GM12878 (cell line): ENCODE results near the gene ATP5PO.

Source experiments
- BHLHE40 ChIP-seq, 2 experiments: fragments of 450-650 bp in 1 of 2; IDR thresholded peaks; 2 replicates each; pipeline ENCODE4 v1.6.1; 2011 to 2017; ENCODE audit warnings: low read depth in 2 of 2, borderline replicate concordance in 1 of 2, improper control_type of control experiment in 1 of 2, low read length in 1 of 2, mild to moderate bottlenecking in 1 of 2
- ESRRA ChIP-seq: IDR thresholded peaks from 2 replicates; pipeline ENCODE4 v1.6.1; 2012; ENCODE audit warnings: mild to moderate bottlenecking, low read length, improper control_type of control experiment
- GABPA ChIP-seq: IDR thresholded peaks from 2 replicates; pipeline ENCODE4 v1.6.1; 2014; ENCODE audit warnings: antibody characterized with exemption, low read depth, mild to moderate bottlenecking, inconsistent platforms
- IRF4 ChIP-seq: IDR thresholded peaks from 2 replicates; pipeline ENCODE4 v1.6.1; 2011; ENCODE audit warnings: low read depth, low read length
- POLR2A ChIP-seq: IDR thresholded peaks from 2 replicates; pipeline ENCODE4 v1.6.1; 2011; ENCODE audit warnings: low read depth, mild to moderate bottlenecking, low read length
- RAD51 ChIP-seq: fragments of 450-650 bp; IDR thresholded peaks from 2 replicates; pipeline ENCODE4 v1.6.1; 2016; ENCODE audit warnings: moderate library complexity, mild to moderate bottlenecking, inconsistent platforms
- RFX5 ChIP-seq: IDR thresholded peaks from 2 replicates; pipeline ENCODE4 v1.6.1; 2011; ENCODE audit warnings: low read depth, low read length, improper control_type of control experiment
- SPI1 ChIP-seq: IDR thresholded peaks from 2 replicates; pipeline ENCODE4 v1.6.1; 2011; ENCODE audit warnings: low read depth, mild to moderate bottlenecking, low read length, moderate library complexity, borderline replicate concordance; ENCODE audit not compliant: insufficient read depth
- SUZ12 ChIP-seq: fragments of 200-600 bp; sonication (generic); IDR thresholded peaks from one replicate; pipeline ENCODE4 v1.6.1; 2018; ENCODE audit warnings: antibody characterized with exemption, mild to moderate bottlenecking; ENCODE audit not compliant: unreplicated experiment
- TAF1 ChIP-seq: IDR thresholded peaks from 2 replicates; pipeline ENCODE4 v1.6.1; 2011; ENCODE audit warnings: mild to moderate bottlenecking, low read depth, low read length, borderline replicate concordance
- TF ChIP-seq, protein P1 (sequence below), 3 experiments: IDR thresholded peaks in 2 of 3; conservative IDR thresholded peaks in 1 of 3; 2 replicates each; pipeline ENCODE4 v1.5.1; 2011; ENCODE audit warnings: low read depth in 3 of 3, low read length in 3 of 3, mild to moderate bottlenecking in 3 of 3, control low read depth in 2 of 3, moderate library complexity in 2 of 3, inconsistent platforms in 1 of 3, mixed read lengths in 1 of 3; ENCODE audit not compliant: control insufficient read depth in 2 of 3, insufficient read depth in 1 of 3; ENCODE audit errors: extremely low read depth in 1 of 3

DNA sequence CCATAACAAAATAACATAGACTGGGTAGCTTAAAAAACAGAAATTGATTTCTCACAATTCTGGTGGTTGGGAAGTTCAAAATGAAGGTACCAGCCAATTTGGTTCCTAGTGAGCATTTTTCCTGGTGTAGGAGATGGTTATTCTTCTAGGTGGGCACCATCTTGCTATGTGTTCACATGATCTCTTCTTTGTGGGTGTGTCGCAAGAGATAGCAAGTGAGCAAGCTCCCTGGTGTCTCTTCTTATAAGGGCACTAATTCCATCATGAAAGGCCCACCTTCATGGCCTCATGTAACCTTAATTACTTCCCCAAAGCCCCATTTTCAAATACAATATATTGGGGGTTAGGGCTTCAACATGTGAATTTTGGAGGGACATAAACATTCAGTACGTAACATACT, 38.8 kb upstream of the ATP5PO start:
- TF ChIP-seq TAF1, result no peak
- TF ChIP-seq GABPA, result no peak
- no peak for TF ChIP-seq ESRRA
- TF ChIP-seq RAD51, result no peak
- no peak for TF ChIP-seq POLR2A
- TF ChIP-seq SPI1, result no peak
- TF ChIP-seq IRF4, result no peak
- TF ChIP-seq, protein P1, sequence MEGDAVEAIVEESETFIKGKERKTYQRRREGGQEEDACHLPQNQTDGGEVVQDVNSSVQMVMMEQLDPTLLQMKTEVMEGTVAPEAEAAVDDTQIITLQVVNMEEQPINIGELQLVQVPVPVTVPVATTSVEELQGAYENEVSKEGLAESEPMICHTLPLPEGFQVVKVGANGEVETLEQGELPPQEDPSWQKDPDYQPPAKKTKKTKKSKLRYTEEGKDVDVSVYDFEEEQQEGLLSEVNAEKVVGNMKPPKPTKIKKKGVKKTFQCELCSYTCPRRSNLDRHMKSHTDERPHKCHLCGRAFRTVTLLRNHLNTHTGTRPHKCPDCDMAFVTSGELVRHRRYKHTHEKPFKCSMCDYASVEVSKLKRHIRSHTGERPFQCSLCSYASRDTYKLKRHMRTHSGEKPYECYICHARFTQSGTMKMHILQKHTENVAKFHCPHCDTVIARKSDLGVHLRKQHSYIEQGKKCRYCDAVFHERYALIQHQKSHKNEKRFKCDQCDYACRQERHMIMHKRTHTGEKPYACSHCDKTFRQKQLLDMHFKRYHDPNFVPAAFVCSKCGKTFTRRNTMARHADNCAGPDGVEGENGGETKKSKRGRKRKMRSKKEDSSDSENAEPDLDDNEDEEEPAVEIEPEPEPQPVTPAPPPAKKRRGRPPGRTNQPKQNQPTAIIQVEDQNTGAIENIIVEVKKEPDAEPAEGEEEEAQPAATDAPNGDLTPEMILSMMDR (IDR thresholded peaks at IDR 0.05 in 2 of 3, conservative IDR thresholded peaks at IDR 0.05 in 1 of 3; ENCODE audit: control insufficient read depth in 2 of 3, extremely low read depth in 1 of 3, insufficient read depth in 1 of 3, low read depth in 3 of 3, low read length in 3 of 3), result no peak
- TF ChIP-seq BHLHE40 (IDR thresholded peaks at IDR 0.05; ENCODE audit: borderline replicate concordance in 1 of 2, low read depth in 2 of 2, low read length in 1 of 2), result no peak
- TF ChIP-seq SUZ12, result no peak
- no peak for TF ChIP-seq RFX5
